K562 (cell line): ENCODE data around the gene SCFD2. TPM values are rescaled to one million over a fixed set of nuclear protein-coding genes. Genes with fewer than 3 reads are reported as not detected.

Experiments
- ATAC-seq: fragments of 200-7000 bp; cut with Tn5 transposase; 3 replicates; pipeline ENCODE4 v1.9.1; 2020; ENCODE audit warnings: moderate library complexity
- BruUV-seq: library from RNA; stranded (reverse); fragments of 400-500 nt; replicated peaks from 2 replicates; lab custom pipeline; 2021; lab: Mats Ljungman, UMichigan
- CTCF ChIA-PET: fragments of 300-600 bp; formaldehyde crosslinking; extraction: SDS; loops from one replicate; lab custom pipeline; 2021; ENCODE audit warnings: low intra/inter-chr PET ratio; lab: Yijun Ruan, JAX
- POLR2A ChIA-PET: fragments of 300-600, 350-650 bp; sonication (Branson Sonifier 250); formaldehyde crosslinking; extraction: SDS; loops from one replicate; lab custom pipeline; 2021; ENCODE audit warnings: antibody characterized with exemption, inconsistent platforms; lab: Yijun Ruan, JAX
- DNase-seq, 4 experiments: peaks; one replicate each; pipeline versions ENCODE4 v3.0.0 to v3.0.0-alpha.2; 2011 to 2018; ENCODE audit warnings: low spot score in 3 of 4, mixed read lengths in 3 of 4; ENCODE audit errors: extremely low read depth in 1 of 4
- FAIRE-seq: peaks from 2 replicates; lab custom pipeline; 2011; peaks lifted over from hg19 to GRCh38; lab: Jason Lieb, UNC
- H2AFZ ChIP-seq: 2 replicates; pipeline ENCODE4 v1.6.0; 2011; ENCODE audit warnings: low read depth, low read length, control low read depth, inconsistent platforms
- H3K27ac ChIP-seq: fragments of 200-600 bp; 3 replicates; pipeline ENCODE4 v1.8.0; 2011; ENCODE audit warnings: low read depth, mild to moderate bottlenecking, control low read depth, inconsistent platforms, low read length, moderate library complexity, mixed read lengths; ENCODE audit errors: extremely low read depth
- H3K27me3 ChIP-seq, 2 experiments: fragments of 300-600 bp in 1 of 2; 2 replicates in 1 of 2; 3 replicates in 1 of 2; pipeline versions ENCODE4 v1.6.0 to v1.8.0; 2011; ENCODE audit warnings: inconsistent platforms in 2 of 2, low read length in 2 of 2, mild to moderate bottlenecking in 1 of 2, mixed read lengths in 1 of 2, moderate library complexity in 1 of 2; ENCODE audit not compliant: control insufficient read depth in 2 of 2, insufficient read depth in 2 of 2
- H3K36me3 ChIP-seq: fragments of 300-600 bp; 3 replicates; pipeline ENCODE4 v1.8.0; 2011; ENCODE audit warnings: mild to moderate bottlenecking, low read length, inconsistent platforms; ENCODE audit not compliant: control insufficient read depth, insufficient read depth
- H3K4me1 ChIP-seq, 2 experiments: fragments of 200-600 bp in 1 of 2; replicated peaks in 1 of 2; 2 replicates in 1 of 2; 3 replicates in 1 of 2; pipeline versions ENCODE4 v1.5.1 to v1.8.0; 2011; ENCODE audit warnings: inconsistent platforms in 2 of 2, low read length in 2 of 2, mild to moderate bottlenecking in 1 of 2, mixed read lengths in 1 of 2, moderate library complexity in 1 of 2; ENCODE audit not compliant: control insufficient read depth in 2 of 2, insufficient read depth in 2 of 2
- H3K4me2 ChIP-seq: 2 replicates; pipeline ENCODE4 v1.6.1; 2011; ENCODE audit warnings: low read length, control low read depth, inconsistent platforms, mixed read lengths; ENCODE audit not compliant: insufficient read depth
- H3K4me3 ChIP-seq: fragments of 200-600 bp; sonication (generic), shearing (Covaris generic); 2 replicates; pipeline ENCODE4 v1.5.1; 2016; ENCODE audit warnings: control low read depth, inconsistent platforms
- H3K79me2 ChIP-seq: fragments of 200-600 bp; 3 replicates; pipeline ENCODE4 v1.8.0; 2011; ENCODE audit warnings: low read length, inconsistent platforms; ENCODE audit not compliant: control insufficient read depth, insufficient read depth
- H3K9ac ChIP-seq, 2 experiments: 2 replicates each; pipeline versions ENCODE4 v1.6.0 to v1.6.1; 2011; ENCODE audit warnings: low read depth in 2 of 2, low read length in 2 of 2, control low read depth in 1 of 2, inconsistent platforms in 1 of 2, mild to moderate bottlenecking in 1 of 2, mixed read lengths in 1 of 2; ENCODE audit not compliant: insufficient read depth in 1 of 2
- H3K9me1 ChIP-seq: one replicate; pipeline ENCODE4 v1.6.0; 2011; ENCODE audit warnings: inconsistent platforms, mild to moderate bottlenecking, low read length, moderate library complexity; ENCODE audit not compliant: control insufficient read depth, insufficient read depth
- H3K9me3 ChIP-seq: replicated peaks from 2 replicates; pipeline ENCODE4 v1.5.1; 2011; ENCODE audit warnings: low read depth, low read length, inconsistent platforms; ENCODE audit not compliant: control insufficient read depth, insufficient read depth
- H4K20me1 ChIP-seq: replicated peaks from 2 replicates; pipeline ENCODE4 v1.6.1; 2011; ENCODE audit warnings: low read length, inconsistent platforms, mixed read lengths; ENCODE audit not compliant: control insufficient read depth, insufficient read depth
- ARNT ChIP-seq, 2 experiments: fragments of 450-650 bp; IDR thresholded peaks; 2 replicates each; pipeline ENCODE4 v1.6.1; 2016; ENCODE audit warnings: mild to moderate bottlenecking in 1 of 2
- BDP1 ChIP-seq: IDR thresholded peaks from 3 replicates; pipeline ENCODE4 v1.6.1; 2011; ENCODE audit not compliant: insufficient read length, insufficient read depth
- ELF4 ChIP-seq: fragments of 450-650 bp; formaldehyde crosslinking; IDR thresholded peaks from 2 replicates; pipeline ENCODE4 v1.4.0; 2022; ENCODE audit warnings: missing genetic modification characterization
- HNRNPH1 ChIP-seq: fragments of 200-400 bp; formaldehyde crosslinking; optimal IDR thresholded peaks from 2 replicates; pipeline ENCODE3; 2017; ENCODE audit warnings: low read depth, mild to moderate bottlenecking, low read length, moderate library complexity
- MEF2D ChIP-seq: conservative IDR thresholded peaks from 2 replicates; pipeline ENCODE4 v1.6.1; 2016; ENCODE audit warnings: low read depth, missing genetic modification characterization, missing compliant biosample characterization
- MIER1 ChIP-seq: fragments of 450-650 bp; IDR thresholded peaks from 2 replicates; pipeline ENCODE4 v1.6.1; 2016; ENCODE audit warnings: antibody characterized with exemption, mild to moderate bottlenecking, low read depth
- NR2C2 ChIP-seq, 2 experiments: fragments of 200-800 bp in 1 of 2; sonication (Bioruptor generic) in 1 of 2; sonication (generic) in 1 of 2; formaldehyde crosslinking in 1 of 2; IDR thresholded peaks; 2 replicates each; pipeline versions ENCODE4 v1.6.1 to v1.8.0; 2016 to 2022; ENCODE audit warnings: mild to moderate bottlenecking in 1 of 2, missing compliant biosample characterization in 1 of 2, missing genetic modification characterization in 1 of 2, missing genetic modification reagents in 1 of 2
- PHF21A ChIP-seq: fragments of 450-650 bp; IDR thresholded peaks from 2 replicates; pipeline ENCODE4 v1.6.1; 2017; ENCODE audit warnings: low read depth, borderline replicate concordance
- RFX5 ChIP-seq: IDR thresholded peaks from 2 replicates; pipeline ENCODE4 v1.6.1; 2011; ENCODE audit warnings: low read depth, mild to moderate bottlenecking, improper control_type of control experiment, low read length
- SREBF1 ChIP-seq: fragments of 150-350 bp; IDR thresholded peaks from 2 replicates; pipeline ENCODE4 v1.6.1; 2014; ENCODE audit warnings: antibody characterized with exemption, low read depth, low read length, borderline replicate concordance
- SRSF7 ChIP-seq: fragments of 200-400 bp; formaldehyde crosslinking; optimal IDR thresholded peaks from 2 replicates; pipeline ENCODE3; 2017; ENCODE audit warnings: mild to moderate bottlenecking, low read depth, low read length
- TRIM28 ChIP-seq: fragments of 450-650 bp; IDR thresholded peaks from 2 replicates; pipeline ENCODE4 v1.6.1; 2017
- ZC3H11A ChIP-seq: IDR thresholded peaks from 2 replicates; pipeline ENCODE4 v1.6.1; 2012; ENCODE audit warnings: low read depth, low read length, improper control_type of control experiment
- ZNF354B ChIP-seq: fragments of 250-450 bp; sonication (Bioruptor Pico); IDR thresholded peaks from 2 replicates; pipeline ENCODE4 v1.4.0; 2020
- WGBS: fragments of 100-300 bp; shearing (Covaris generic); methylation state at CpG from one replicate; pipeline ENCODE4 v1.1.6; 2016; ENCODE audit warnings: low coverage, mixed read lengths; ENCODE audit not compliant: insufficient coverage; ENCODE audit errors: missing lambda C conversion rate; 5-methylcytosine and 5-hydroxymethylcytosine counted together
- in situ Hi-C: fragments of 300-500 bp; cut with MboI; formaldehyde crosslinking; loops from 4 replicates; pipeline ENCODE4 v1.15.0; 2018; ENCODE audit warnings: inconsistent platforms, mixed read lengths
- intact Hi-C: fragments of 100-400 bp; cut with micrococcal nuclease; formaldehyde crosslinking; loops from 2 replicates; pipeline ENCODE4 v1.14.2; 2022
- polyA plus RNA-seq, 8 experiments: library from polyadenylated mRNA; depleted of rRNA in 4 of 8; stranded (reverse) in 5 of 8; unstranded in 3 of 8; fragments of >200 nt; fragmentation: Nextera tagmentation in 2 of 8; fragmentation: Illumina TruSeq in 1 of 8; extraction: Ambion mirVana in 2 of 8; extraction: Trizol in 1 of 8; gene quantifications; 2 replicates each; pipeline versions ENCODE4 v1.2.1 to v1.2.3, GENCODE V29; 2011 to 2014; ENCODE audit warnings: inconsistent platforms in 1 of 8, missing spikeins in 1 of 8
- total RNA-seq, 7 experiments: library from RNA; depleted of rRNA in 6 of 7; stranded (reverse); fragments of >200 nt in 6 of 7; fragmentation: Illumina TruSeq in 2 of 7; extraction: Trizol in 2 of 7; gene quantifications; 2 replicates each; pipeline versions ENCODE4 v1.2.1 to v1.2.3, GENCODE V29; 2011 to 2021; ENCODE audit warnings: low replicate concordance in 1 of 7
- TF ChIP-seq, protein P1 (sequence below): sonication (generic); formaldehyde crosslinking; IDR thresholded peaks from 2 replicates; pipeline ENCODE4 v1.8.0; 2022; ENCODE audit warnings: mild to moderate bottlenecking, missing genetic modification reagents
- TF ChIP-seq, protein P2 (sequence below): fragments of 200-800 bp; sonication (Bioruptor generic); IDR thresholded peaks from 2 replicates; pipeline ENCODE4 v1.6.1; 2017; ENCODE audit warnings: missing genetic modification characterization, missing compliant biosample characterization
- TF ChIP-seq, protein P3 (sequence below): fragments of 150-350 bp; conservative IDR thresholded peaks from 2 replicates; pipeline ENCODE4 v1.6.1; 2014; ENCODE audit warnings: low read length
- TF ChIP-seq, protein P4 (sequence below): sonication (generic); formaldehyde crosslinking; IDR thresholded peaks from 2 replicates; pipeline ENCODE4 v1.8.1; 2022; ENCODE audit warnings: missing genetic modification reagents

SCFD2 gene
- total and polyA plus RNA-seq, 9 of the 15 experiments (the other 6 are each of a cell fraction or from before 2014, with no cell fraction given), result 5.7 to 30.3 (median 22.8) TPM

DNA sequence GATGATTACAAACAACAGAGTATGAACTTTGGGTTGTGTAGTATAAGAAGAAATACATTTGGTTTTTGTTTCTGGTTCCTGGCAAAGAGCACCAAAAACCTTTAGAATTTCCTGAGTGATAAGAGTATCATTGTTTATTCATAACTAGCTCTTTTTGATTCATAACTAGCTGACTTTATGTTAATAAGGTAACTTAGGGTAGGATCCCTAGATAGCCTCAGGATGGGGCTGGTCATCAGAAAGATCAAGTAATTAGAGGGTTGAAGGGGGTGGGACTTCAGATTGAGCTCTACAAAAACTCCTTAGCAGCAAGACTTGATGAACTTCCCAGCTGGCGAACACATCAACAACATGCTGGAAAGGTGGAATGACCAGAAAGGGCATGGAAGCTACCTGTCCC lies 166.5 kb downstream of the SCFD2 start:
- H3K79me2 ChIP-seq, result no peaks in the 10 kb centered on the region
- TF ChIP-seq SRSF7 (no peak), BDP1 (no peak), TRIM28 (no peak), PHF21A (no peak), NR2C2 (CRISPR knock-in tag; IDR thresholded peaks at IDR 0.05) (no peak), NR2C2 (tag; IDR thresholded peaks at IDR 0.05) (no peak), SREBF1 (no peak), MIER1 (no peak), ELF4 (no peak), HNRNPH1 (no peak), ZC3H11A (no peak), ARNT (IDR thresholded peaks at IDR 0.05) (no peak), RFX5 (no peak), ZNF354B (no peak), MEF2D (tag) (no peak)
- TF ChIP-seq, protein P1, sequence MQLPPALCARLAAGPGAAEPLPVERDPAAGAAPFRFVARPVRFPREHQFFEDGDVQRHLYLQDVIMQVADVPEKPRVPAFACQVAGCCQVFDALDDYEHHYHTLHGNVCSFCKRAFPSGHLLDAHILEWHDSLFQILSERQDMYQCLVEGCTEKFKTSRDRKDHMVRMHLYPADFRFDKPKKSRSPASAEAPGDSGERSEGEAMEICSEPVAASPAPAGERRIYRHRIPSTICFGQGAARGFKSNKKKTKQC (CRISPR knock-in tag), result no peak
- TF ChIP-seq, protein P2, sequence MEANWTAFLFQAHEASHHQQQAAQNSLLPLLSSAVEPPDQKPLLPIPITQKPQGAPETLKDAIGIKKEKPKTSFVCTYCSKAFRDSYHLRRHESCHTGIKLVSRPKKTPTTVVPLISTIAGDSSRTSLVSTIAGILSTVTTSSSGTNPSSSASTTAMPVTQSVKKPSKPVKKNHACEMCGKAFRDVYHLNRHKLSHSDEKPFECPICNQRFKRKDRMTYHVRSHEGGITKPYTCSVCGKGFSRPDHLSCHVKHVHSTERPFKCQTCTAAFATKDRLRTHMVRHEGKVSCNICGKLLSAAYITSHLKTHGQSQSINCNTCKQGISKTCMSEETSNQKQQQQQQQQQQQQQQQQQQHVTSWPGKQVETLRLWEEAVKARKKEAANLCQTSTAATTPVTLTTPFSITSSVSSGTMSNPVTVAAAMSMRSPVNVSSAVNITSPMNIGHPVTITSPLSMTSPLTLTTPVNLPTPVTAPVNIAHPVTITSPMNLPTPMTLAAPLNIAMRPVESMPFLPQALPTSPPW (CRISPR knock-in tag), result no peak
- TF ChIP-seq, protein P3, sequence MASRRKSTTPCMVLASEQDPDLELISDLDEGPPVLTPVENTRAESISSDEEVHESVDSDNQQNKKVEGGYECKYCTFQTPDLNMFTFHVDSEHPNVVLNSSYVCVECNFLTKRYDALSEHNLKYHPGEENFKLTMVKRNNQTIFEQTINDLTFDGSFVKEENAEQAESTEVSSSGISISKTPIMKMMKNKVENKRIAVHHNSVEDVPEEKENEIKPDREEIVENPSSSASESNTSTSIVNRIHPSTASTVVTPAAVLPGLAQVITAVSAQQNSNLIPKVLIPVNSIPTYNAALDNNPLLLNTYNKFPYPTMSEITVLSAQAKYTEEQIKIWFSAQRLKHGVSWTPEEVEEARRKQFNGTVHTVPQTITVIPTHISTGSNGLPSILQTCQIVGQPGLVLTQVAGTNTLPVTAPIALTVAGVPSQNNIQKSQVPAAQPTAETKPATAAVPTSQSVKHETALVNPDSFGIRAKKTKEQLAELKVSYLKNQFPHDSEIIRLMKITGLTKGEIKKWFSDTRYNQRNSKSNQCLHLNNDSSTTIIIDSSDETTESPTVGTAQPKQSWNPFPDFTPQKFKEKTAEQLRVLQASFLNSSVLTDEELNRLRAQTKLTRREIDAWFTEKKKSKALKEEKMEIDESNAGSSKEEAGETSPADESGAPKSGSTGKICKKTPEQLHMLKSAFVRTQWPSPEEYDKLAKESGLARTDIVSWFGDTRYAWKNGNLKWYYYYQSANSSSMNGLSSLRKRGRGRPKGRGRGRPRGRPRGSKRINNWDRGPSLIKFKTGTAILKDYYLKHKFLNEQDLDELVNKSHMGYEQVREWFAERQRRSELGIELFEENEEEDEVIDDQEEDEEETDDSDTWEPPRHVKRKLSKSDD, result no peak
- TF ChIP-seq, protein P4, sequence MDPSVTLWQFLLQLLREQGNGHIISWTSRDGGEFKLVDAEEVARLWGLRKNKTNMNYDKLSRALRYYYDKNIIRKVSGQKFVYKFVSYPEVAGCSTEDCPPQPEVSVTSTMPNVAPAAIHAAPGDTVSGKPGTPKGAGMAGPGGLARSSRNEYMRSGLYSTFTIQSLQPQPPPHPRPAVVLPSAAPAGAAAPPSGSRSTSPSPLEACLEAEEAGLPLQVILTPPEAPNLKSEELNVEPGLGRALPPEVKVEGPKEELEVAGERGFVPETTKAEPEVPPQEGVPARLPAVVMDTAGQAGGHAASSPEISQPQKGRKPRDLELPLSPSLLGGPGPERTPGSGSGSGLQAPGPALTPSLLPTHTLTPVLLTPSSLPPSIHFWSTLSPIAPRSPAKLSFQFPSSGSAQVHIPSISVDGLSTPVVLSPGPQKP (CRISPR knock-in tag), result no peak
- DNase-seq (no peak), FAIRE-seq (no peak), ATAC-seq (no peak)
- no TSS peak for BruUV-seq
- no peaks in the 10 kb centered on the region for H3K27me3 ChIP-seq
- H3K27ac ChIP-seq, result no peak overlapping the region
- no peaks in the 10 kb centered on the region for H3K9me3 ChIP-seq
- POLR2A ChIA-PET, result interaction anchor here (0.6 kb wide), 1 partner anchor 11 kb away, joined by 3 read pairs; no protein-coding TSS in a partner anchor
- no peaks in the 10 kb centered on the region for H4K20me1 ChIP-seq
- no peaks in the 10 kb centered on the region for H3K9me1 ChIP-seq
- H3K9ac ChIP-seq, result no peak overlapping the region
- no peak overlapping the region for H2AFZ ChIP-seq
- no peaks in the 10 kb centered on the region for H3K4me1 ChIP-seq
- no peak overlapping the region for H3K4me3 ChIP-seq
- CTCF ChIA-PET, result no interaction called here
- WGBS, result 88% methylated on average over 1 of the region's 1 CpG
- intact Hi-C loops (loop anchor here (5.0 to 10.0 kb wide), 5 partner anchors 175 to 708 kb away; partner anchors contain the start of gene FIP1L1), in situ Hi-C loops (loop anchor here (5.0 kb wide), 1 partner anchor 1028 kb away; the partner anchor contains the start of gene PDGFRA)
- H3K36me3 ChIP-seq, result no peaks in the 10 kb centered on the region
- H3K4me2 ChIP-seq, result no peak overlapping the region
